Measurements from ENCODE around the gene AFAP1.
"Not testable (repeated sequence)": the region's sequence is repeated elsewhere in the genome, so short reads cannot be mapped to it uniquely, and the experiment has no call there.

The AFAP1 gene

DNA sequence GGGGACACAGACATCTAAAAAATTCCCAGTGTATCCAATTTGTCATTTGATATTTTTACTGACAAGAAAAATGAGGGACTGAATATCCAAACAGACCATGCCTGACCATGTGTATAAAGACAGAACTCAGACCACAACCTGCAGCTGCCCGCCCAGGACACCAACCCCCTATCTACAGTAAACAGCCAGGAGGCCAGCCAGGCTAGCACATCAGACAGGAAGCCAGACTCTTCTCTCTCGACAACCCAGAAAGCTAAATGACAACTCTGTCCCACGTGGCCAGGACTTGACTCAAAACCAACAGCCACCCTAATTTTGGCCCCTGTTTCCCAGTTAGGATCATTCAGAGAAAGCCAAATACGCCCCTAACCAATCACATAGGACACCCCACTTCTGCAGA is 15.1 kb downstream of the AFAP1 start:
- TF ChIP-seq POLR2A (IDR thresholded peaks at IDR 0.05; ENCODE audit: low read depth, low read length), result no peak
- no peak for TF ChIP-seq POLR2AphosphoS5 (IDR thresholded peaks at IDR 0.05; ENCODE audit: low read depth, low read length)
- no peak for TF ChIP-seq TAF1 (IDR thresholded peaks at IDR 0.05; ENCODE audit: borderline replicate concordance, low read depth, low read length)
- FAIRE-seq (no peak), DNase-seq (ENCODE audit: insufficient read length) (no peak)

DNA sequence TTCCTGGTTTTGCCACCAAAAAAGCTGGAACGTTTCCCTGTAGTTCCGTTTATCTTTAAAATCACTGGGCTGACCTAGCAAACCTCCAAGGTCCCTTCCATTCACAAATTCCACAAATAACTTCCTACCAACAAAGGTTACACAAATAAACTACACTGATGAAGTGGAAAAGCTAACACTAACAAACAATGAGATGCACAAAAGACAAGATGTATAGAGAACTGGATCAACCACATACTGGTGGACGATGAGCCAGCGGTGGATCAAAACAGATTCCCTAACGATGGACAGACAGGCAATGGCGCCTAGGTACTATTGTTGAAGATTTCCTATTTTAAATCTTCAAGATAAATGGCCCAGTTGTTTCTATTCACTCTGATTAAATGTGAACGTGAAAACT is 15.5 kb downstream of the AFAP1 start:
- DNase-seq (ENCODE audit: insufficient read length), result no peak
- no peak for FAIRE-seq

DNA sequence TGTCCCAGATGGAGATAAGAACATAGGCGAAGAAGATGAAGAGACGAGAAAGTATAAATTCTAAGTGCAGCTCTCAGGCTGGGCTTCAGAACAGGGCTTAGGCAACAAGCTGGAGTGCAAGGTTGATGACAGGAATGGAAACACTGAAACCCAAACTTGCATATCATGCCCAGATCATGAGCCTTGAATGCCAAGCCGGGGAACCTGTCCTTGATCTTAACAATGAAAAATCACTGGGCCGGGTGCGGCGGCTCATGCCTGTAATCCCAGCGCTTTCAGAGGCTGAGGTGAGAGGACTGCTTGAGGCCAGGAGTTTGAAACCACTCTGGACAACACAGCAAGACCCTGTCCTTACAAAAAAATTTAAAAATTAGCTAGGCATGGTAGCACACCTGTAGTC is 17.2 kb downstream of the AFAP1 start:
- TF ChIP-seq POLR2A (IDR thresholded peaks at IDR 0.05; ENCODE audit: low read depth, low read length) (no peak), POLR2AphosphoS5 (IDR thresholded peaks at IDR 0.05; ENCODE audit: low read depth, low read length) (no peak), TAF1 (IDR thresholded peaks at IDR 0.05; ENCODE audit: borderline replicate concordance, low read depth, low read length) (no peak)
- FAIRE-seq (no peak), DNase-seq (ENCODE audit: insufficient read length) (no peak)

More for the DNA sequence above, 15.5 kb downstream of the AFAP1 start:
- TF ChIP-seq POLR2A (IDR thresholded peaks at IDR 0.05; ENCODE audit: low read depth, low read length) (no peak), TAF1 (IDR thresholded peaks at IDR 0.05; ENCODE audit: borderline replicate concordance, low read depth, low read length) (no peak), POLR2AphosphoS5 (IDR thresholded peaks at IDR 0.05; ENCODE audit: low read depth, low read length) (no peak)

DNA sequence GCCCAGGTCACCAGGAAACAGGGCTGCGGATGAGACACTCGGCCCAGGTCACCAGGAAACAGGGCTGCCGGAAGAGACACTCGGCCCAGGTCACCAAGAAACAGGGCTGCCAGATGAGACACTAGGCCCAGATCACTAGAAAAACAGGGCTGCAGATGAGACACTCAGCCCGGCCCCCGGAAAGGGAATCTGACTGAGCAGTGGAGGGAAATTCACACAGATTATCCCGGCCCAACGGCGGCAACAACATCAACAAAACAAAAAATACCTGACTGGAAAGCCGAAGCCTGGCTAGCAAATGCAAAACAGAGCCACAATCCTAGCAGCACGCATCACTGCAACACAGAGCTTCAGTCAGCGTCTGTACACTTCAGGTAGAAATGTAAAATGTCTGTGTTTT is 20.7 kb downstream of the AFAP1 start:
- no peak for FAIRE-seq

DNA sequence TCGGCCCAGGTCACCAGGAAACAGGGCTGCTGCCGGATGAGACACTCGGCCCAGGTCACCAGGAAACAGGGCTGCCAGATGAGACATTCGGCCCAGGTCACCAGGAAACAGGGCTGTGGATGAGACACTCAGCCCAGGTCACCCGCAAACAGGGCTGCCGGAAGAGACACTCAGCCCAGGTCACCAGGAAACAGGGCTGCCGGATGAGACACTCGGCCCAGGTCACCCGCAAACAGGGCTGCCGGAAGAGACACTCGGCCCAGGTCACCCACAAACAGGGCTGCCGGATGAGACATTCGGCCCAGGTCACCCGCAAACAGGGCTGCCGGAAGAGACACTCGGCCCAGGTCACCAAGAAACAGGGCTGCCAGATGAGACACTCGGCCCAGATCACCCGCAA is 21.5 kb downstream of the AFAP1 start:
- FAIRE-seq; DNase-seq (ENCODE audit: insufficient read length): not testable (repeated sequence)

More for the DNA sequence above, 20.7 kb downstream of the AFAP1 start:
- TF ChIP-seq POLR2A (IDR thresholded peaks at IDR 0.05; ENCODE audit: low read depth, low read length) (no peak), POLR2AphosphoS5 (IDR thresholded peaks at IDR 0.05; ENCODE audit: low read depth, low read length) (no peak), TAF1 (IDR thresholded peaks at IDR 0.05; ENCODE audit: borderline replicate concordance, low read depth, low read length) (no peak)
- no peak for DNase-seq (ENCODE audit: insufficient read length)

DNA sequence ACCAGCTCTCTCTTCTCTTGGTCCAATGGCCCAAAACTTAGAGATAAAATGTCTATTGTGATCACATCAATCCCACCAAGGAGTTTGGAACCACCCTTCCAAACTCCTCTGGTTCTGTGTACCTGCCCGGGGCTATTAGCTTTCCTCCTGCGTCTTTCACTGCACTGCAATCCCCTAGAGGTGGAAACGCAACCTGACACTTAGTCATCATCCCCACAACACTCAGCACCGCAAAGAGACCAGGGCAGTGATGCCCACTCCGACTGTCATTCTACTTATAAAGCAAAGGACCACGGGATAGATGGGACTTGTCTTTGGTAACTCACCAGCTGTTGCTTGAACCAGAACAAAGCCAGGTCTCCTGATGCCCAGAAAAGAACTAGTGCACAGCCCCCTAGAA is 22.0 kb downstream of the AFAP1 start:
- DNase-seq (ENCODE audit: insufficient read length) (no peak), FAIRE-seq (no peak)
- TF ChIP-seq POLR2AphosphoS5 (IDR thresholded peaks at IDR 0.05; ENCODE audit: low read depth, low read length) (no peak), POLR2A (IDR thresholded peaks at IDR 0.05; ENCODE audit: low read depth, low read length) (no peak), TAF1 (IDR thresholded peaks at IDR 0.05; ENCODE audit: borderline replicate concordance, low read depth, low read length) (no peak)

DNA sequence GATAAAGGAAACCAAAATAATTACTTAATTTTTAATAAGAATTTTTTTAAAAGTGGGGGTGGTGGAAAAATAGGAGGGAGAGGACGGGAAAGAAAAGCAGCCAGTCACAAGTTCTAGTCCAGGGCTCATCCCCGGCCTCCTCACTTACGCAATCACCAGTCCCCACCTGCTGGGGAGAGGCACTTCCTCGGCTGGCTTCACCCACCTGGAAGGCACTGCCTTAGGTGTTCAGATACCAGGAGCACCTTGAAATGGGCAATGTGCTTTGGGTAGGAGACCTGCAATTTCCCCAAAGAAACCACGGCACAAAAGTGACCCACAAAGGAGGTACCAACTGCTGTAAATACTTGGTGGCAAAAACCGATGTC is 23.8 kb downstream of the AFAP1 start:
- no peak for DNase-seq (ENCODE audit: insufficient read length)
- TF ChIP-seq TAF1 (IDR thresholded peaks at IDR 0.05; ENCODE audit: borderline replicate concordance, low read depth, low read length), result no peak
- TF ChIP-seq POLR2A (IDR thresholded peaks at IDR 0.05; ENCODE audit: low read depth, low read length), result no peak
- no peak for TF ChIP-seq POLR2AphosphoS5 (IDR thresholded peaks at IDR 0.05; ENCODE audit: low read depth, low read length)
- no peak for FAIRE-seq

DNA sequence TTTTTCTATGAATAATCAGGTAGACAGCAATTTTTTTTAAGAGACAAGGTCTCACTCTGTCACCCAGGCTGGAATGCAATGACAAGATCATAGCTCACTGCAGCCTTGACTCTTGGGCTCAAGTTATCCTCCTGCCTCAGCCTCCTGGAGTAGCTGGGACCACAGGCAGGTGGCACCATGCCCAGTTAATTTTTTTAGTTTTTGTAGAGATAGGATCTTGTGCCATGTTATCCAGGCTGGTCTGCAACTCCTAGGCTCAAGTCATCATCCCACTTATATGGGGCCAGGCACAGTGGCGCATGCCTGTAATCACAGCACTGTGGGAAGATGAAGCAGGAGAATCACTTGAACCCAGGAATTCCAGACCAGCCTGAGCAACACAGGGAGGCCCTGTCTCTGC is 26.8 kb downstream of the AFAP1 start:
- DNase-seq (ENCODE audit: insufficient read length) (no peak), FAIRE-seq (no peak)
- TF ChIP-seq TAF1 (IDR thresholded peaks at IDR 0.05; ENCODE audit: borderline replicate concordance, low read depth, low read length) (no peak), POLR2A (IDR thresholded peaks at IDR 0.05; ENCODE audit: low read depth, low read length) (no peak), POLR2AphosphoS5 (IDR thresholded peaks at IDR 0.05; ENCODE audit: low read depth, low read length) (no peak)

DNA sequence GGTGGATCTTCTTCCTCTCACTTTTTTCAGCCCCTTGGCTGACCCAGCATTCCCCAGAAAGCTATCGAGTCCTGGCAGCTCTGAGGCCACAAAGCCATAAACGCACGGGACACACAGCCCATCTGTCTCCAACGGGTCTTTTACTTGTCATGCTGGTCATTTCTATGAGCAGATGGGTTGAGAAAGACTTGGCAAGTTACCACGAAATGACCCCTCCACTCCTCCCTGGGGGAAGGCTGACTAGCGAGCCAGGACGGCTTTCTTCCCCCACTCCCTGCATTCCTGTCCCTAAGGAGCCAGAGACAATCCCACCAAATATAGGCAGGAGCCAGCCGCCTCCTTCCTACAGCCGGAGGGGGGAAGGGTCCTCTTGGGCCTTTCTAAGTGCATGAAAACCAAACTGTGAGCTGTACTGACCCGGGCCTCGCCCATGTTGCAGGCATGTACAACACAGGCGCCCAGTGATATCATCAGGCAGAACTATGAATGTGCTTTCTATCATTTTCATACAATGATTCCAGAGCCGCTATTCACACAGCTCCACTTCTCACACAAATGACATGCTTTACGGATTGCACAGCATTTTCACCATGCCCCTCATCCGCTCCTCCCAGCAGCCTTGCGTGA is 28.6 kb downstream of the AFAP1 start:
- TF ChIP-seq TAF1 (IDR thresholded peaks at IDR 0.05; ENCODE audit: borderline replicate concordance, low read depth, low read length), result no peak
- TF ChIP-seq POLR2A (IDR thresholded peaks at IDR 0.05; ENCODE audit: low read depth, low read length), result no peak
- TF ChIP-seq POLR2AphosphoS5 (IDR thresholded peaks at IDR 0.05; ENCODE audit: low read depth, low read length), result no peak
- DNase-seq (ENCODE audit: insufficient read length) (no peak), FAIRE-seq (no peak)

DNA sequence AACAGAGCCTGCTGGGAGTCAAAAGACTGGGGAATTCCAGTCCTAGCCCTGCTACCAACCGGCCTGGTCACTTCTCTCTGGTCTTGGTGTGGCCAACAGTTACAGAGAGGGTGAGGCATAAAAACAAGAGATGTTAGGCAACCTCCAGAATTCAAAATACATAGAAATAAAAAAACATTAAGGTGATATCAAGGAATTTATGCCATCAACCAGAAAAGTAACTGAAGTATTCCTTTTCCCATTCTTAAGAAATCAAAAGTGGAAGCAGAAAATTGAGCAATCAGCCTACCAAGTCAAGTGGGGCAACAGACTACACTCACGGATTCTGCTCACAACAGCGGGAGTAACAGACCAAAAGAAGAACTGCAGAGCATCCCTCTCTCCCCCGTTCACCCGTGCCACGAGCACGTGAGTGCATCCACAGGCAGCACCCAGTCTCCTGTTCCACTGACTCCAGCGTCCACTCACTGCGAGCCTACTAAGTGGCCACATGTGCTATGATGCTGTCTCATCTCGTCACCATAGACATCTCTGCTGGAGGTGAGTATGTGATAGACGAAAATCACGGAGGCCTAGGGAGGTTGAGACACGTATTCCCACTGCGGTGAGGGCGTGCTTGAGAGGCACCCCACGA is 29.3 kb downstream of the AFAP1 start:
- DNase-seq (ENCODE audit: insufficient read length) (no peak), FAIRE-seq (no peak)

DNA sequence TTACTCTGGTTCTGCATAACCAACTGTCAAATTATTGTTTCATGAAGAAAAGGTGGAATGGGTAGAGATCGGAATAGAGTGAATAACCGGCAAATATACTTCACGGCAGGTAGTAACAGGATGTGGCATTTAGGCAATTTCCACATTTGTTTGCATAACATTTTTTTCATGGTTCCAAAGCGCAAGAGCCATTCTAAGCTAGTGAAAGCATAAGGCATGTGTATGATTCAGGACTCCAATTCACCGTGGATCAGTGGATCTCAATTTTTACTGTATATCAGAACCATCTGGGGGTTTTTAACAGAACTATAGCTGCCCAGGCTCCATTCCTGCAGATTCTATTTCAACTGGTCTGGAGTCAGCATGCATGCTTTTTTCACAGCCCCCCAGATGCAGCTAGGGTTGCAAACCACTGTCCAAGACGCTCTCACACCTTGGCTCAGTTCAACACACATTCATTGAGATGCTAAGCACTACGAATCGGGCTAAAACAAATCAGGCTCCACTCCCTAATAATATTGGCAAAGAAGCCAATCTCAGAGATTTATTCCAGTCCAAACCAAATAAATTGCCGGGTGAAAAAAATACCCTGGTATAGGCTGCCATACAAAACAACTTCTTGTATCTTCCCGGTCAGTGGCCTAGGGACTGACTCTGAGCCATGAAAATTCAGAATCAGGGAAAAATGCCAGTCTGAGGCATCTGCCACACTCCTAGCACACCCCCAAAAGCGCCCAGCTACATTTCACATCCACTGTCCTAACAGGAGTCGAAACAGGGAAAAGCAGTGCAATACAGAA is 30.0 kb downstream of the AFAP1 start:
- FAIRE-seq (no peak), DNase-seq (ENCODE audit: insufficient read length) (no peak)

More for the DNA sequence above, 29.3 kb downstream of the AFAP1 start:
- TF ChIP-seq POLR2AphosphoS5 (IDR thresholded peaks at IDR 0.05; ENCODE audit: low read depth, low read length) (no peak), TAF1 (IDR thresholded peaks at IDR 0.05; ENCODE audit: borderline replicate concordance, low read depth, low read length) (no peak), POLR2A (IDR thresholded peaks at IDR 0.05; ENCODE audit: low read depth, low read length) (no peak)

DNA sequence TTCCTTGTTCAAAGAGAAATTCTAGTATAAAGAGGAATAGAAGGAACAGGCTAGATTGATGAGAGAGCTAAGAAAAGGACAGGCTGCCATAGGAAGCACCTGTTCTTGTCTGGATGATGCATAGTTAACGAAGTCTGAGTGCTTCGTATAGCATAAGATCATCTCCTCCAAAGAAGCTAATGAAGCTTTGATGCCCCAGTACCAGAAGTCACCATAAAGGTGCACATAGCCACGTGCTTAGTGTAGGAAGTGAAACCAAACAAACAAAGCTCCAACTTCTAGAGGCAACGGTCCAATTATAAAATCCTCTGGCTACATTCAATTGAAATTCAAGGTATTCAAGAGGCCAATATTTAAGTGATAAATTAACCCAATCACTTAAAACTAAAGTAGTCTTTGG is 31.0 kb downstream of the AFAP1 start:
- TF ChIP-seq TAF1 (IDR thresholded peaks at IDR 0.05; ENCODE audit: borderline replicate concordance, low read depth, low read length) (no peak), POLR2AphosphoS5 (IDR thresholded peaks at IDR 0.05; ENCODE audit: low read depth, low read length) (no peak), POLR2A (IDR thresholded peaks at IDR 0.05; ENCODE audit: low read depth, low read length) (no peak)
- FAIRE-seq, result no peak
- DNase-seq (ENCODE audit: insufficient read length), result no peak

More for the DNA sequence above, 30.0 kb downstream of the AFAP1 start:
- TF ChIP-seq POLR2A (IDR thresholded peaks at IDR 0.05; ENCODE audit: low read depth, low read length) (no peak), TAF1 (IDR thresholded peaks at IDR 0.05; ENCODE audit: borderline replicate concordance, low read depth, low read length) (no peak), POLR2AphosphoS5 (IDR thresholded peaks at IDR 0.05; ENCODE audit: low read depth, low read length) (no peak)
